ENCODE results near the gene SREBF1.
"Not testable (repeated sequence)": the region's sequence is repeated elsewhere in the genome, so short reads cannot be mapped to it uniquely, and the experiment has no call there.

SREBF1 gene

GRCh38 chr17:17815436-17816200 is 21.2 kb downstream of the SREBF1 start:
- Mint-ChIP-seq H3K27me3 (no peaks in the 10 kb centered on the region), H3K27ac (no peak overlapping the region), H3K4me3 (no peak overlapping the region), H3K36me3 (ENCODE audit: low read depth) (peaks cover 40% of the 10 kb centered on the region), H3K9me3 (no peaks in the 10 kb centered on the region), H3K4me1 (ENCODE audit: low read depth) (peaks cover 28% of the 10 kb centered on the region)

- peaks cover 36% of the 10 kb centered on the region for H3K36me3 Mint-ChIP-seq (ENCODE audit: low read depth)
- H3K27ac Mint-ChIP-seq: no peak overlapping the region
- H3K9me3 Mint-ChIP-seq: no peaks in the 10 kb centered on the region
- H3K4me3 Mint-ChIP-seq: no peak overlapping the region
- H3K27me3 Mint-ChIP-seq: no peaks in the 10 kb centered on the region
- H3K4me1 Mint-ChIP-seq (ENCODE audit: low read depth): peaks cover 22% of the 10 kb centered on the region
These were observed 21.8 kb downstream of the SREBF1 start for GRCh38 chr17:17815062-17815406.

- Mint-ChIP-seq H3K27ac (no peak overlapping the region), H3K9me3 (no peaks in the 10 kb centered on the region), H3K4me1 (ENCODE audit: low read depth) (peaks cover 16% of the 10 kb centered on the region), H3K4me3 (no peak overlapping the region), H3K27me3 (no peaks in the 10 kb centered on the region), H3K36me3 (ENCODE audit: low read depth) (peaks cover 32% of the 10 kb centered on the region)
These were observed 22.4 kb downstream of the SREBF1 start for GRCh38 chr17:17814162-17815061.

GRCh38 chr17:17813725-17814095 is 23.1 kb downstream of the SREBF1 start:
- Mint-ChIP-seq H3K27ac (no peak overlapping the region), H3K36me3 (ENCODE audit: low read depth) (peaks cover 26% of the 10 kb centered on the region), H3K4me3 (no peak overlapping the region), H3K4me1 (ENCODE audit: low read depth) (peaks cover 14% of the 10 kb centered on the region), H3K9me3 (no peaks in the 10 kb centered on the region), H3K27me3 (no peaks in the 10 kb centered on the region)

GRCh38 chr17:17813055-17813724 is 23.6 kb downstream of the SREBF1 start:
- Mint-ChIP-seq H3K27me3 (no peaks in the 10 kb centered on the region), H3K4me3 (no peak overlapping the region), H3K27ac (peak overlapping the region; percentile 16), H3K4me1 (ENCODE audit: low read depth) (peaks cover 13% of the 10 kb centered on the region), H3K36me3 (ENCODE audit: low read depth) (peaks cover 23% of the 10 kb centered on the region), H3K9me3 (no peaks in the 10 kb centered on the region)

GRCh38 chr17:17812211-17813054 is 24.4 kb downstream of the SREBF1 start:
- H3K36me3 Mint-ChIP-seq (ENCODE audit: low read depth): peaks cover 17% of the 10 kb centered on the region
- H3K4me1 Mint-ChIP-seq (ENCODE audit: low read depth): peaks cover 13% of the 10 kb centered on the region
- H3K27ac Mint-ChIP-seq: peak overlapping the region; percentile 16
- H3K9me3 Mint-ChIP-seq: no peaks in the 10 kb centered on the region
- no peaks in the 10 kb centered on the region for H3K27me3 Mint-ChIP-seq
- no peak overlapping the region for H3K4me3 Mint-ChIP-seq

- no peaks in the 10 kb centered on the region for H3K27me3 Mint-ChIP-seq
- peak overlapping the region; percentile 31 for H3K27ac Mint-ChIP-seq
- no peaks in the 10 kb centered on the region for H3K9me3 Mint-ChIP-seq
- H3K4me1 Mint-ChIP-seq (ENCODE audit: low read depth): peaks cover 13% of the 10 kb centered on the region
- H3K4me3 Mint-ChIP-seq: no peak overlapping the region
- peaks cover 17% of the 10 kb centered on the region for H3K36me3 Mint-ChIP-seq (ENCODE audit: low read depth)
These were observed 25.2 kb downstream of the SREBF1 start for GRCh38 chr17:17811381-17812210.

- H3K4me1 Mint-ChIP-seq (ENCODE audit: low read depth): peaks cover 13% of the 10 kb centered on the region
- no peak overlapping the region for H3K4me3 Mint-ChIP-seq
- no peak overlapping the region for H3K27ac Mint-ChIP-seq
- peaks cover 17% of the 10 kb centered on the region for H3K36me3 Mint-ChIP-seq (ENCODE audit: low read depth)
- H3K27me3 Mint-ChIP-seq: no peaks in the 10 kb centered on the region
- no peaks in the 10 kb centered on the region for H3K9me3 Mint-ChIP-seq
These were observed 25.9 kb downstream of the SREBF1 start for GRCh38 chr17:17810895-17811248.

GRCh38 chr17:17810084-17810894 is 26.5 kb downstream of the SREBF1 start:
- H3K27ac Mint-ChIP-seq: no peak overlapping the region

GRCh38 chr17:17809531-17810083 is 27.2 kb downstream of the SREBF1 start:
- no peak overlapping the region for H3K27ac Mint-ChIP-seq
- no peaks in the 10 kb centered on the region for H3K27me3 Mint-ChIP-seq
- H3K9me3 Mint-ChIP-seq: no peaks in the 10 kb centered on the region
- H3K36me3 Mint-ChIP-seq (ENCODE audit: low read depth): peaks cover 10% of the 10 kb centered on the region
- peaks cover 13% of the 10 kb centered on the region for H3K4me1 Mint-ChIP-seq (ENCODE audit: low read depth)
- H3K4me3 Mint-ChIP-seq: no peak overlapping the region

More at GRCh38 chr17:17810084-17810894, 26.5 kb downstream of the SREBF1 start:
- Mint-ChIP-seq H3K27me3 (no peaks in the 10 kb centered on the region), H3K36me3 (ENCODE audit: low read depth) (peaks cover 13% of the 10 kb centered on the region), H3K4me3 (no peak overlapping the region), H3K9me3 (no peaks in the 10 kb centered on the region), H3K4me1 (ENCODE audit: low read depth) (peaks cover 13% of the 10 kb centered on the region)

GRCh38 chr17:17808706-17809432 is 27.9 kb downstream of the SREBF1 start:
- H3K4me1 Mint-ChIP-seq (ENCODE audit: low read depth): peaks cover 13% of the 10 kb centered on the region
- no peak overlapping the region for H3K27ac Mint-ChIP-seq
- H3K9me3 Mint-ChIP-seq: no peaks in the 10 kb centered on the region
- no peak overlapping the region for H3K4me3 Mint-ChIP-seq
- no peaks in the 10 kb centered on the region for H3K27me3 Mint-ChIP-seq
- peaks cover 9% of the 10 kb centered on the region for H3K36me3 Mint-ChIP-seq (ENCODE audit: low read depth)

GRCh38 chr17:17808200-17808599 is 28.6 kb downstream of the SREBF1 start:
- peaks cover 12% of the 10 kb centered on the region for H3K36me3 Mint-ChIP-seq (ENCODE audit: low read depth)
- not testable (repeated sequence) for H3K9me3 Mint-ChIP-seq, H3K27ac Mint-ChIP-seq, H3K27me3 Mint-ChIP-seq, H3K4me3 Mint-ChIP-seq
- peaks cover 13% of the 10 kb centered on the region for H3K4me1 Mint-ChIP-seq (ENCODE audit: low read depth)
